Measurements from ENCODE around the gene MYO5A. TPM values are rescaled to one million over a fixed set of nuclear protein-coding genes. Genes with fewer than 3 reads are reported as not detected.

The MYO5A gene
- total and polyA plus RNA-seq, 8 donors: 2.4 to 11.9 (median 8.1) TPM

DNA sequence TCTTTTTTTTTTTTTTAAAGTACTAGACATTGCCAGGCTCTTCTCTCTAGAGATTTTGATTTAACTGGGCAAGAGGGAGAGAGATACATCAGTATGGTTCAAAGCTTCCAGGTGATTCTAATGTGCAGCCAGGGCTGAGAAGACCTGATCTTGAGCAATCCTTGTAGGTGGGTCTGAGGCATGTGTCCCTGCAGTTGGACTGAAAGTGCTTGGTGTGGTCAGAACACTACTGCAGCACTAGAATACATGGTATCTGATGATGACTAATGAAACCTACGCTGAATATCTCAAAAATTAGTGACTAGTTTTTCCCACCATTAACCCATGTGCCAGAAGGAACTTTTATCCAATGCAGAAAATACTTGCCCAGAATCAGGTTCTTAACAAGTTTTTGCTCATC lies 198.7 kb downstream of the MYO5A start:
- ATAC-seq: peak in 2 of 4 donors; percentile 18 to 23
- WGBS, 2 donors: 50 to 58% methylated on average over 1 of the region's 1 CpG
- H3K4me1 ChIP-seq: peaks cover 3 to 12% (median 9%) of the 10 kb centered on the region in 3 donors
- no peaks in the 10 kb centered on the region for H3K9me3 ChIP-seq
- DNase-seq: no peak
- no peak for TF ChIP-seq CTCF (IDR thresholded peaks at IDR 0.05)
- no peaks in the 10 kb centered on the region for H3K36me3 ChIP-seq
- intact Hi-C loops (cut with DNase I): loop anchor here in 2 of 3 donors (10.0 kb wide), 1 partner anchor 75 kb away; no protein-coding TSS in a partner anchor
- no peaks in the 10 kb centered on the region for H3K27me3 ChIP-seq
- no peak overlapping the region for H3K4me3 ChIP-seq
- no peak for FAIRE-seq
- H3K27ac ChIP-seq: no peak overlapping the region

DNA sequence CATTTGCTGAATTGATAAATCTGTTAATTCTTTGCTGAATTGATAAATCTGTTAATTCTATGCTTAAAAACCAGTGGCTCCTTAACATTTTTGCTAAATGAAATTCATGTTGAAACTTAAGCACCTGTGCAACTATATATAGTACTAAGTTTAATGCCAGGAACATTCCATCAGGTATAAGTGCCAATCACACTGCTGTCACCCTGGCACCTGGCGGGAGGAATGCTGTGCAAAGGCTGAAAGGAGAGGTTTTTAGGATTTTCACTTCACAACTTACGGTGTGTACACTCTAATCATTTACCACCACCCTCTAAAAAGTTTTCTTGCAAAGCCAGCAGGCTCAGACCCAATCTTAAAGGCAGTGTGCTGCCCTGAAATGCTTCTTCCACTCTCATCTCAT lies 199.5 kb downstream of the MYO5A start:
- Histone ChIP-seq H3K4me3 (no peak overlapping the region), H3K27me3 (no peaks in the 10 kb centered on the region), H3K4me1 (peaks cover 3 to 12% (median 9%) of the 10 kb centered on the region in 3 donors), H3K36me3 (no peaks in the 10 kb centered on the region), H3K27ac (no peak overlapping the region), H3K9me3 (no peaks in the 10 kb centered on the region)
- no peak for TF ChIP-seq CTCF (IDR thresholded peaks at IDR 0.05)
- peak; percentile 55 to 88 (median 70) for ATAC-seq
- intact Hi-C loops (cut with DNase I): loop anchor here in 1 of 3 donors (10.0 kb wide), 1 partner anchor 74 kb away; no protein-coding TSS in a partner anchor
- FAIRE-seq: no peak
- DNase-seq: no peak
- WGBS, 2 donors: 17 to 24% methylated on average over 2 of the region's 2 CpGs

DNA sequence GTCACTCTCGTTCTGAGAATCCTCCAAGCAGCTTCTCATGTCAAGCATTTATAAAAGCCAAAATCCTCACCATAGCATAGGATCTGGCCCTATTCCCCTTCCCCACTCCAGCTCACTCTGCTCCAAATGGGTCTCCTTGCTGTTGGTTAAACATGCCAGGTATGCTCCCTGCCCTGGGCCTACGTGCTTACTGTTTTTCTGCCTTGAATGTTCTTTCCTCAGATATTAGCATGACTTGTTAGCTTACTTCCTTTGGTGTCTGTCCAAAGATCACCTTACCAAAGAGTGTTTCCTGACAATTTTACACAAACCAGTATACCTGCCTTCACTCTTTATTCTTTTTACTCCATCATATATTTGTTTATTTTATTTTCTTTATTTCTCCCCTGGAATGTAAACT lies 200.0 kb downstream of the MYO5A start:
- Histone ChIP-seq H3K36me3 (no peaks in the 10 kb centered on the region), H3K27ac (no peak overlapping the region), H3K4me1 (peaks cover 3 to 12% (median 9%) of the 10 kb centered on the region in 3 donors), H3K27me3 (no peaks in the 10 kb centered on the region), H3K4me3 (no peak overlapping the region), H3K9me3 (no peaks in the 10 kb centered on the region)
- FAIRE-seq (no peak), DNase-seq (no peak), ATAC-seq (peak in 2 of 4 donors; percentile 7 to 21)
- intact Hi-C loops (cut with DNase I): loop anchor here in 1 of 3 donors (10.0 kb wide), 1 partner anchor 74 kb away; no protein-coding TSS in a partner anchor
- TF ChIP-seq CTCF (IDR thresholded peaks at IDR 0.05): no peak
- 39 to 53% methylated on average over 2 of the region's 2 CpGs for WGBS, 2 donors

DNA sequence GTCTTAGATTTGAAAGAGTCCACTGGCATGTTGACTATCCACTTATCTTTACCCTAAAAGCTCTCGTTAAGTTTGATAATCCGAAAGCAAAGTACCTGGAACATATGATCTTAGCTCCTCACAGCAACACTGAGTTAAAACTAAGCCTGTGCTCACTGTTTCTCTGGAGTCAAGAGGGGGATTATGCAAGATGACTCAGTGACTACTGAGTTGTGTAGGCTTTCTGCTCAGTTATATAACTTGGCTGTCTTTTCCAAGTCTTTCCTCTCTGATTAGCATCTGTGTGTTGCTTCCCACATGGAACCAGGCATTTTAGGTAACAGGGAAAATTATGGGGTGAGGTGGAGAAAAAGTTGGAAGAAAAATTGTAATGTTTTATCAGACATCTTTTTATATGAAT lies 201.9 kb downstream of the MYO5A start:
- H3K27me3 ChIP-seq: no peaks in the 10 kb centered on the region
- peaks cover 3 to 12% (median 9%) of the 10 kb centered on the region in 3 donors for H3K4me1 ChIP-seq
- 60 to 69% methylated on average over 2 of the region's 2 CpGs for WGBS, 2 donors
- no peak for DNase-seq
- intact Hi-C loops (cut with DNase I): loop anchor here in 1 of 3 donors (10.0 kb wide), 1 partner anchor 72 kb away; no protein-coding TSS in a partner anchor
- no peak for ATAC-seq
- H3K9me3 ChIP-seq: no peaks in the 10 kb centered on the region
- H3K36me3 ChIP-seq: no peaks in the 10 kb centered on the region
- TF ChIP-seq CTCF (IDR thresholded peaks at IDR 0.05): no peak
- FAIRE-seq: no peak
- no peak overlapping the region for H3K27ac ChIP-seq
- H3K4me3 ChIP-seq: no peak overlapping the region

DNA sequence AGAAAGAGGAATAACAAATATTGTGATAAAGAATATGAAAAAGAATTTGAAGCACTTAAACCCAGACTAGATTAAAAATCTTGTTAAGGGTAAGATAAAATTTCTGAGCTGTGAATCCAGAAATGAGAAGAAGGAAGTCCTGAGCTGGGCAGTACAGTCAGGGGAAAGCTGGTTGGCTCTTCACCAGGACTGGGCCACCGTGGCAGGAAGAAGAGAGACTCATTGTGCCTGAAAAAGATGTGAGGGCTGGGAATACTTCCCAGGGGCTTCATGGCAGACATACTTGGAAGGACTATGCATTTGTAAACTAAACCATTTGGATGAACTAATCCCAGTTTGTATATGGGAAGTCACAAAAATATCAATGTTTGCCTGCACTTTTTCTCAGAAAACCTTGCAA lies 204.6 kb downstream of the MYO5A start:
- no peak overlapping the region for H3K4me3 ChIP-seq
- no peak for ATAC-seq
- TF ChIP-seq CTCF (IDR thresholded peaks at IDR 0.05): no peak
- intact Hi-C loops (cut with DNase I): loop anchor here in 1 of 3 donors (10.0 kb wide), 1 partner anchor 69 kb away; no protein-coding TSS in a partner anchor
- DNase-seq: no peak
- WGBS, 2 donors: 61 to 67% methylated on average over 1 of the region's 1 CpG
- H3K27ac ChIP-seq: no peak overlapping the region
- H3K4me1 ChIP-seq: peaks cover 3 to 7% (median 4%) of the 10 kb centered on the region in 3 donors
- no peaks in the 10 kb centered on the region for H3K27me3 ChIP-seq
- no peak for FAIRE-seq
- no peaks in the 10 kb centered on the region for H3K36me3 ChIP-seq
- no peaks in the 10 kb centered on the region for H3K9me3 ChIP-seq
